ENCODE data around the gene GPR37L1.

GPR37L1 gene

GRCh38 chr1:202131956-202132821, 9.5 kb downstream of the GPR37L1 start (continued):
- TF ChIP-seq ZNF555 (tag by site-specific recombination; conservative IDR thresholded peaks at IDR 0.05) (no peak), ZNF660 (tag by site-specific recombination; IDR thresholded peaks at IDR 0.05) (no peak), ZNF350 (tag by site-specific recombination; IDR thresholded peaks at IDR 0.05) (no peak), ZNF248 (tag by site-specific recombination; IDR thresholded peaks at IDR 0.05) (no peak), ZNF837 (tag by site-specific recombination; IDR thresholded peaks at IDR 0.05) (no peak)
- TF ChIP-seq, protein P1, sequence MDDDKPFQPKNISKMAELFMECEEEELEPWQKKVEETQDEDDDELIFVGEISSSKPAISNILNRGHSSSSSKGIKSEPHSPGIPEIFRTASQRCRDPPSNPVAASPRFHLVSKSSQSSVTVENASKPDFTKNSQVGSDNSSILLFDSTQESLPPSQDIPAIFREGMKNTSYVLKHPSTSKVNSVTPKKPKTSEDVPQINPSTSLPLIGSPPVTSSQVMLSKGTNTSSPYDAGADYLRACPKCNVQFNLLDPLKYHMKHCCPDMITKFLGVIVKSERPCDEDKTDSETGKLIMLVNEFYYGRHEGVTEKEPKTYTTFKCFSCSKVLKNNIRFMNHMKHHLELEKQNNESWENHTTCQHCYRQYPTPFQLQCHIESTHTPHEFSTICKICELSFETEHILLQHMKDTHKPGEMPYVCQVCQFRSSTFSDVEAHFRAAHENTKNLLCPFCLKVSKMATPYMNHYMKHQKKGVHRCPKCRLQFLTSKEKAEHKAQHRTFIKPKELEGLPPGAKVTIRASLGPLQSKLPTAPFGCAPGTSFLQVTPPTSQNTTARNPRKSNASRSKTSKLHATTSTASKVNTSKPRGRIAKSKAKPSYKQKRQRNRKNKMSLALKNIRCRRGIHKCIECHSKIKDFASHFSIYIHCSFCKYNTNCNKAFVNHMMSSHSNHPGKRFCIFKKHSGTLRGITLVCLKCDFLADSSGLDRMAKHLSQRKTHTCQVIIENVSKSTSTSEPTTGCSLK (tag by site-specific recombination; IDR thresholded peaks at IDR 0.05) = no peak
- TF ChIP-seq, protein P2, sequence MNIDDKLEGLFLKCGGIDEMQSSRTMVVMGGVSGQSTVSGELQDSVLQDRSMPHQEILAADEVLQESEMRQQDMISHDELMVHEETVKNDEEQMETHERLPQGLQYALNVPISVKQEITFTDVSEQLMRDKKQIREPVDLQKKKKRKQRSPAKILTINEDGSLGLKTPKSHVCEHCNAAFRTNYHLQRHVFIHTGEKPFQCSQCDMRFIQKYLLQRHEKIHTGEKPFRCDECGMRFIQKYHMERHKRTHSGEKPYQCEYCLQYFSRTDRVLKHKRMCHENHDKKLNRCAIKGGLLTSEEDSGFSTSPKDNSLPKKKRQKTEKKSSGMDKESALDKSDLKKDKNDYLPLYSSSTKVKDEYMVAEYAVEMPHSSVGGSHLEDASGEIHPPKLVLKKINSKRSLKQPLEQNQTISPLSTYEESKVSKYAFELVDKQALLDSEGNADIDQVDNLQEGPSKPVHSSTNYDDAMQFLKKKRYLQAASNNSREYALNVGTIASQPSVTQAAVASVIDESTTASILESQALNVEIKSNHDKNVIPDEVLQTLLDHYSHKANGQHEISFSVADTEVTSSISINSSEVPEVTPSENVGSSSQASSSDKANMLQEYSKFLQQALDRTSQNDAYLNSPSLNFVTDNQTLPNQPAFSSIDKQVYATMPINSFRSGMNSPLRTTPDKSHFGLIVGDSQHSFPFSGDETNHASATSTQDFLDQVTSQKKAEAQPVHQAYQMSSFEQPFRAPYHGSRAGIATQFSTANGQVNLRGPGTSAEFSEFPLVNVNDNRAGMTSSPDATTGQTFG (tag by site-specific recombination; IDR thresholded peaks at IDR 0.05; ENCODE audit: borderline replicate concordance) = no peak

GRCh38 chr1:202133001-202133400, 10.3 kb downstream of the GPR37L1 start:
- no peaks in the 10 kb centered on the region for H3K9me3 ChIP-seq (ENCODE audit: control insufficient read depth, insufficient read depth, low read depth, low read length)
- POLR2A ChIA-PET = no interaction called here
- CTCF ChIA-PET = interaction anchor here (0.6 to 3.1 kb wide), 3 partner anchors 11 to 56 kb away, joined by 4 to 16 read pairs (median 4); no protein-coding TSS in a partner anchor
- H3K36me3 ChIP-seq (ENCODE audit: control insufficient read depth in 2 of 2, insufficient read depth in 1 of 2, low read length in 2 of 2) = peaks cover 16 to 47% of the 10 kb centered on the region in 2 experiments
- no peak overlapping the region for H3K27ac ChIP-seq (ENCODE audit: extremely low read depth, low read depth, low read length)
- no peak for TF ChIP-seq PATZ1 (tag by site-specific recombination; IDR thresholded peaks at IDR 0.05)
- no peak for TF ChIP-seq ZNF335 (tag by site-specific recombination; conservative IDR thresholded peaks at IDR 0.05)
- TF ChIP-seq YY1 (tag by site-specific recombination; IDR thresholded peaks at IDR 0.05) = no peak
- TF ChIP-seq HOXA7 (CRISPR knock-in tag; IDR thresholded peaks at IDR 0.05; ENCODE audit: borderline replicate concordance) = no peak
- TF ChIP-seq ZNF157 (tag by site-specific recombination; IDR thresholded peaks at IDR 0.05) = no peak
- no peak for TF ChIP-seq ZNF26 (tag by site-specific recombination; IDR thresholded peaks at IDR 0.05)
- no peak for TF ChIP-seq ZNF626 (tag by site-specific recombination; IDR thresholded peaks at IDR 0.05)
- TF ChIP-seq SP7 (tag by site-specific recombination; IDR thresholded peaks at IDR 0.05) = no peak
- no peak overlapping the region for H3K4me3 ChIP-seq (ENCODE audit: low read depth, low read length)
- H3K4me1 ChIP-seq (ENCODE audit: control insufficient read depth, insufficient read depth, low read length) = no peaks in the 10 kb centered on the region
